Stimulated activated CD4-positive, alpha-beta T cell treated with anti-CD3 and anti-CD28 coated beads, Interleukin-1b, Interleukin-23, amount 100 ng/mL, for 48 hours (primary cell): ENCODE measurements around the gene PIK3CD.
"Not testable (repeated sequence)": the region's sequence is repeated elsewhere in the genome, so short reads cannot be mapped to it uniquely, and the experiment has no call there.

Source experiments
- DNase-seq: peaks from one replicate; pipeline ENCODE4 v3.0.0-alpha.2; 2020

PIK3CD gene

DNA sequence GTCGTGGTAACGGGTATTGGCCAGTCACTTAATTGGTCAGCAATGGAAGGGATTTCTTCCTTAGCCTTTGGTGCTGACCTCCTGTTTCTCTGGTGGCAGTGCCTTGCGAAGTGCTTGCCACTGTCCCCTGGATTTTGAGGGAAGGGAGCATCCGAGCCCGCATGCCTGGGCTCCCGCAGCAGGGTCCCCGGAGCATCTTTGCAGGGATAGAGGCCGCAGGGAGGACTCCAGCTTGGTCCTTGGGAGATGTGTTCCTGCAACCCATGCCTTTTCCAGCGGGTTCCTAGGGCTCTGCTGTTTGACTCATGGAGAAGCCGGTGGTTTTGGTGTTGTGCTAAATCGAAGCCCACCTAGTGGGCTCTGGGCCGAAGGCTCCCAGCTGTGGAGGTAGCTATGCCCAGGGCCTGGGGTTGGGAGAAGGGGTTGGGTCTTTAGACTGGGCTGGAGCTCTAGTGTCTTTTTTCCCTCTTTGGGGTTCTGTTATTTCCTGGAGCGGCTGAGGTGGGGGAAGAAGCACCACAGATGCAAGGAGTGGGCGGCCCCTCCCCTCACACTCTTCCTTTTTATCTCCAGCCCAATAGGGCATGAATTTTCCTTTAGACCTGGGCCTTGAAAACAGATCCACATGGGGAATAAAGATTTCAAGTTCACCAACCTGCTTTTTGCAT is 39.0 kb downstream of the PIK3CD start:
- no peak for DNase-seq

- no peak for DNase-seq
Observed at GRCh38 chr1:9691108-9691445, 39.5 kb downstream of the PIK3CD start.

- DNase-seq = no peak
Observed at GRCh38 chr1:9691691-9692090, 40.2 kb downstream of the PIK3CD start.

DNA sequence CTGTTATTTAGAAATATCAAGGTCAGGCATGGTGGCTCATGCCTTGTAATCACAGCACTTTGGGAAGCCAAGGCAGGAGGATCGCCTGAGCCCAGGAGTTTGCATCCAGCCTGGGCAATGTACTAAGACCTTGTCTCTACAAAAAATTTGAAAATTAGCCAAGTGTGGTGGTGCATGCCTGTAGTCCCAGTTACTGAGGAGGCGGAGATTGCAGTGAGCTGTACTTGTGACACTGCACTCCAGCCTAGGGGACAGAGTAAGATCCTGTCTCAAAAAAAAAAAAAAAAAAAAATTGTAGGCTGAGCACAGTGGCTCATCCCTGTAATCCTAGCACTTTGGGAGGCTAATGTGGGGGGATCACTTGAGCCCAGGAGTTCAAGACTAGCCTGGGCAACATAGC is 45.3 kb downstream of the PIK3CD start:
- no peak for DNase-seq

- DNase-seq = no peak
Observed at GRCh38 chr1:9699361-9699760, 47.8 kb downstream of the PIK3CD start.

GRCh38 chr1:9700340-9700739 is 48.8 kb downstream of the PIK3CD start:
- no peak for DNase-seq

GRCh38 chr1:9701665-9702064 is 50.1 kb downstream of the PIK3CD start:
- DNase-seq = no peak

DNA sequence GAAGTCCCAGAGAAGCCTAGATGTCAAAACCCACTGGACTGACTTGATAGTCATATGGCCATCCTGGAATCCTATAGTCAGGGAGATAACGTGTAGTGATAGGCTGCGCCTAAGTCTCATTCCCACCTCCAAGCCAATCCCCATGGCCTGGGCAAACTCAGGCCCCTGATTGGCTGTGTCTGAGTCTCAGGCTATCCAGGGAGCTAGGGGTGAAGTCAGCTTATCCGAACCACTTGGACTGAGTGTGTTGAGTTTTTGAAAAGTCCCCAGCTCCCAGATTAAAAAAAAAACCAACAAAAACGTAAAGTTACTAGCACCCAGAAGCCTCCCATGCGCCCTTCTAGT is 51.6 kb downstream of the PIK3CD start:
- DNase-seq = no peak

GRCh38 chr1:9703681-9704080 is 52.1 kb downstream of the PIK3CD start:
- DNase-seq = no peak

DNA sequence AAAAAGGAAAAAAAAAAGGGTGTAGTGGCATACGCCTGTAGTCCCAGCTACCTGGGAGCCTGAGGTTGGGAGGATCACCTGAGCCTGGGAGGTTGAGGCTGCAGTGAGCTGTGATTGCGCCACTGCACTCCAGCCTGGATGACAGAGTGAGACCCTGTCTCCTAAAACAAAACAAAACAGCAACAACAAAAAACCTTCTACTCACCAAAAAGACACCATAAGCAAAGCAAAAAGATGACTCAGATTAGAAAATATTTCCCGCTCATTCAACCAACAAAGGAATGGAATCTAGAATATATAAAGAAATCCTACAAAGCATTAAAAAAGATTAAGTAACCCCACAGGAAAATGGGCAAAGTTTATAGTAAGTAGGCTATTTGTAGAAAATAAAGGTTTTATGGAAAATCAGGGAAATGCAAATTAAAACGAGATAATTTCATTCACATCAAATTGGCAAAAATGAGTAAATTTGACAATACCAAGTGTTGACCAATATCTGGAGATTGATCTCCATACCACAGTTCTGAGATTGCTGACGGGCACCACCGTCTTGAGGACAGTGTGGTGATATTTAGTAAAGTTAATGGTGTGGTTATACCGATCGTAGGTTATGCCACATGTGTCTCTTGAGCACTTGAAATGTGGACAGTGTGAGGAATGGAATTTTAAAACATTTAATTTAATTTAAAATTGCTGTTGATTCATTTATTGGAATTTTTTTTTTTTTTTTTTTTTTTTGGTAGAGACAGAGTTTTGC is 54.0 kb downstream of the PIK3CD start:
- DNase-seq = no peak

DNA sequence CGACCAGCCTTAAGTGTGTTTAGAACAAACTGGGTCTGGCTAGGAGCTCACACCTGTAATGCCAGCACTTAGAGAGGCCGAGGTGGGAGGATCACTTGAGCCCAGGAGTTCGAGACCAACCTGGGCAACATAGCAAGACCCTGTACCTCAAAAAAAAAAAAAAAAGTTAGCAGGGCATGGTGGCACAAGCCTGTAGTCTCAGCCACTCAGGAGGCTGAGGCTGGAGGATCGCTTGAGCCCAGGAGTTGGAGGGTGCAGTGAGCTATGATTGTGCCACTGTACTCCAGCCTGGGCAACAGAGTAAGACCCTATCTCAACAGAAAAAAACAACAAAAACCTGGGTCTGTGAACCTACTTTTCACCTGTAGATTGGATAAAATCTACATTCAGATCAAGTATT is 54.6 kb downstream of the PIK3CD start:
- no peak for DNase-seq

GRCh38 chr1:9710037-9710436 is 58.5 kb downstream of the PIK3CD start:
- DNase-seq = no peak

DNA sequence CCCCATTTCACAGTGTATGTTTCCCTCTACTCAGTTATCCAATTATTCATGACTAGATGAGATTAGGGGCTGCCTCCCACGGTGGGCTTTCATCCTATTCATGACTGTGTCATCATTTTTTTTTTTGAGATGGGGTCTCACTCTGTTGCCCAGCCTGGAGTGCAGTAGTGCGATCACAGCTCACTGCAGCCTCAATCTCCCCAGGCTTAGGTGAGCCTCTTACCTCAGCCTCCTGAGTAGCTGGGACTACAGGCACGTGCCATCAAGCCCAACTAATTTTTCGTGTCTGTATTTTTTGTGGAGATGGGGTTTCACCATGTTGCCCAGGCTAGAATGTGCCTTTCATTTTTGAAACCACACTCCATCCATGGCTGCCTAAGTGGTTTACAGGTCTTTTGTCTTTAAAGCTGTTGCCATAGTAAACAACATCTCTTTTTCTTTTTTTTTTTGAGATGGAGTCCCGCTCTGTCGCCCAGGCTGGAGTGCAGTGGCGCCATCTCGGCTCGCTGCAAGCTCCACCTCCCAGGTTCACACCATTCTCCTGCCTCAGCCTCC is 60.0 kb downstream of the PIK3CD start:
- no peak for DNase-seq

GRCh38 chr1:9712767-9713166 is 61.2 kb downstream of the PIK3CD start:
- not testable (repeated sequence) for DNase-seq

DNA sequence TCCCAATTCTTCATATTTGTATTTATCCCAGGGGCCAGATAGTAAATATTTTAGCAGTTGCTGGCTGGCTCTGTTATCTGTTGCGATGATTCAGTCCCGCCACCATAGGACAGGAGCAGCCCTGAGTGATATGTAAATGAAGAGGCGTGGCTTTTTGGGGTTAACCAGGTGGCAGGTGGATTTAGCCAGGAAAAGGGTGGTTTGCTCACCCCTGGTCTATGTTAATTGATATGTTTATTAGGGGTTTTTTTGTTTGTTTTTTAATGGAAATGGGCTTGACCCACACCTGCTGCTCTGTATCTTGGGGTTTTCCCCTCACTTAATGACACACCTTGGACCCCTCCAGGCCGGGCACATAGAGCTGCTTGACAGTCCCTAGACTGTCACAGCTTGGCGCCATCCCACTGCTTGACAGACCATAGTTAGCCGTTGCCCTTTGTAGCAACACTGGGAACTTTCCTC is 62.8 kb downstream of the PIK3CD start:
- DNase-seq = no peak

- DNase-seq = no peak
Observed at GRCh38 chr1:9715536-9716226, 64.2 kb downstream of the PIK3CD start.

GRCh38 chr1:9716404-9717192 is 65.1 kb downstream of the PIK3CD start:
- no peak for DNase-seq

GRCh38 chr1:9717193-9718005 is 65.9 kb downstream of the PIK3CD start:
- peak; percentile 84 for DNase-seq

- DNase-seq = no peak
Observed at GRCh38 chr1:9718006-9718680, 66.6 kb downstream of the PIK3CD start.

GRCh38 chr1:9719978-9720722 is 68.6 kb downstream of the PIK3CD start:
- no peak for DNase-seq
